ENCODE results near the gene NDUFV2.

Gene NDUFV2

GRCh38 chr18:9095297-9096006, 7.0 kb upstream of the NDUFV2 start:
- H3K27ac Mint-ChIP-seq = peak overlapping the region; percentile 83
- H3K36me3 Mint-ChIP-seq (ENCODE audit: low read depth) = no peaks in the 10 kb centered on the region
- no peak overlapping the region for H3K4me3 Mint-ChIP-seq
- H3K27me3 Mint-ChIP-seq = no peaks in the 10 kb centered on the region
- H3K9me3 Mint-ChIP-seq = no peaks in the 10 kb centered on the region
- H3K4me1 Mint-ChIP-seq (ENCODE audit: low read depth) = peaks cover 54% of the 10 kb centered on the region
- intact Hi-C loops (cut with micrococcal nuclease) = no loop called here

GRCh38 chr18:9096007-9096371, 6.5 kb upstream of the NDUFV2 start:
- intact Hi-C loops (cut with micrococcal nuclease) = no loop called here
- peak overlapping the region; percentile 83 for H3K27ac Mint-ChIP-seq
- no peak overlapping the region for H3K4me3 Mint-ChIP-seq
- H3K36me3 Mint-ChIP-seq (ENCODE audit: low read depth) = no peaks in the 10 kb centered on the region
- H3K4me1 Mint-ChIP-seq (ENCODE audit: low read depth) = peaks cover 49% of the 10 kb centered on the region
- H3K9me3 Mint-ChIP-seq = no peaks in the 10 kb centered on the region
- no peaks in the 10 kb centered on the region for H3K27me3 Mint-ChIP-seq

GRCh38 chr18:9096685-9097084, 5.8 kb upstream of the NDUFV2 start:
- no peak overlapping the region for H3K4me3 Mint-ChIP-seq
- H3K36me3 Mint-ChIP-seq (ENCODE audit: low read depth) = no peaks in the 10 kb centered on the region
- no peaks in the 10 kb centered on the region for H3K27me3 Mint-ChIP-seq
- H3K9me3 Mint-ChIP-seq = no peaks in the 10 kb centered on the region
- intact Hi-C loops (cut with micrococcal nuclease) = no loop called here
- H3K4me1 Mint-ChIP-seq (ENCODE audit: low read depth) = peaks cover 48% of the 10 kb centered on the region
- H3K27ac Mint-ChIP-seq = no peak overlapping the region

GRCh38 chr18:9097349-9097748, 5.2 kb upstream of the NDUFV2 start:
- H3K4me3 Mint-ChIP-seq = no peak overlapping the region

GRCh38 chr18:9100796-9101195, 1.7 kb upstream of the NDUFV2 start:
- H3K9me3 Mint-ChIP-seq = no peaks in the 10 kb centered on the region
- no peak overlapping the region for H3K4me3 Mint-ChIP-seq
- no peaks in the 10 kb centered on the region for H3K27me3 Mint-ChIP-seq
- H3K27ac Mint-ChIP-seq = peak overlapping the region; percentile 94
- H3K36me3 Mint-ChIP-seq (ENCODE audit: low read depth) = peaks cover 41% of the 10 kb centered on the region
- intact Hi-C loops (cut with micrococcal nuclease) = loop anchor here (2.0 kb wide), 1 partner anchor 16 kb away; no protein-coding TSS in a partner anchor
- peaks cover 29% of the 10 kb centered on the region for H3K4me1 Mint-ChIP-seq (ENCODE audit: low read depth)

More at GRCh38 chr18:9097349-9097748, 5.2 kb upstream of the NDUFV2 start:
- H3K27me3 Mint-ChIP-seq = no peaks in the 10 kb centered on the region
- H3K4me1 Mint-ChIP-seq (ENCODE audit: low read depth) = peaks cover 46% of the 10 kb centered on the region
- H3K36me3 Mint-ChIP-seq (ENCODE audit: low read depth) = peaks cover 7% of the 10 kb centered on the region
- H3K27ac Mint-ChIP-seq = peak overlapping the region; percentile 10
- H3K9me3 Mint-ChIP-seq = no peaks in the 10 kb centered on the region
- intact Hi-C loops (cut with micrococcal nuclease) = no loop called here

GRCh38 chr18:9101730-9102507, 580 bp upstream of the NDUFV2 start:
- peak overlapping the region; percentile 94 for H3K27ac Mint-ChIP-seq
- H3K36me3 Mint-ChIP-seq (ENCODE audit: low read depth) = peaks cover 52% of the 10 kb centered on the region
- H3K9me3 Mint-ChIP-seq = no peaks in the 10 kb centered on the region
- H3K4me3 Mint-ChIP-seq = peak overlapping the region; percentile 84
- intact Hi-C loops (cut with micrococcal nuclease) = loop anchor here (1.0 to 2.0 kb wide), 4 partner anchors 17 to 34 kb away; partner anchors contain the start of gene ANKRD12
- H3K27me3 Mint-ChIP-seq = no peaks in the 10 kb centered on the region
- H3K4me1 Mint-ChIP-seq (ENCODE audit: low read depth) = peaks cover 35% of the 10 kb centered on the region

GRCh38 chr18:9103376-9103873, 926 bp downstream of the NDUFV2 start:
- H3K36me3 Mint-ChIP-seq (ENCODE audit: low read depth) = peaks cover 62% of the 10 kb centered on the region

GRCh38 chr18:9104244-9104901, 1.9 kb downstream of the NDUFV2 start:
- H3K4me1 Mint-ChIP-seq (ENCODE audit: low read depth) = peaks cover 45% of the 10 kb centered on the region
- no peaks in the 10 kb centered on the region for H3K27me3 Mint-ChIP-seq
- peak overlapping the region; percentile 94 for H3K27ac Mint-ChIP-seq
- H3K36me3 Mint-ChIP-seq (ENCODE audit: low read depth) = peaks cover 66% of the 10 kb centered on the region
- peak overlapping the region; percentile 84 for H3K4me3 Mint-ChIP-seq
- no peaks in the 10 kb centered on the region for H3K9me3 Mint-ChIP-seq
- intact Hi-C loops (cut with micrococcal nuclease) = no loop called here

More at GRCh38 chr18:9103376-9103873, 926 bp downstream of the NDUFV2 start:
- Mint-ChIP-seq H3K27me3 (no peaks in the 10 kb centered on the region), H3K9me3 (no peaks in the 10 kb centered on the region), H3K27ac (peak overlapping the region; percentile 94), H3K4me3 (peak overlapping the region; percentile 84), H3K4me1 (ENCODE audit: low read depth) (peaks cover 39% of the 10 kb centered on the region)
- intact Hi-C loops (cut with micrococcal nuclease) = loop anchor here (2.0 kb wide), 2 partner anchors 17 to 31 kb away; no protein-coding TSS in a partner anchor

- Mint-ChIP-seq H3K4me1 (ENCODE audit: low read depth) (peaks cover 54% of the 10 kb centered on the region), H3K27ac (peak overlapping the region; percentile 94), H3K36me3 (ENCODE audit: low read depth) (peaks cover 76% of the 10 kb centered on the region), H3K27me3 (no peaks in the 10 kb centered on the region), H3K9me3 (no peaks in the 10 kb centered on the region), H3K4me3 (peak overlapping the region; percentile 84)
- intact Hi-C loops (cut with micrococcal nuclease) = no loop called here
These were observed 2.9 kb downstream of the NDUFV2 start for GRCh38 chr18:9105420-9105819.

- Mint-ChIP-seq H3K36me3 (ENCODE audit: low read depth) (peaks cover 83% of the 10 kb centered on the region), H3K4me3 (peak overlapping the region; percentile 84), H3K9me3 (no peaks in the 10 kb centered on the region), H3K27me3 (no peaks in the 10 kb centered on the region), H3K27ac (peak overlapping the region; percentile 94), H3K4me1 (ENCODE audit: low read depth) (peaks cover 59% of the 10 kb centered on the region)
- intact Hi-C loops (cut with micrococcal nuclease) = no loop called here
These were observed 3.6 kb downstream of the NDUFV2 start for GRCh38 chr18:9106094-9106493.

GRCh38 chr18:9106800-9107584, 4.5 kb downstream of the NDUFV2 start:
- Mint-ChIP-seq H3K27ac (peak overlapping the region; percentile 94), H3K27me3 (no peaks in the 10 kb centered on the region), H3K4me1 (ENCODE audit: low read depth) (peaks cover 60% of the 10 kb centered on the region), H3K9me3 (no peaks in the 10 kb centered on the region), H3K36me3 (ENCODE audit: low read depth) (peaks cover 84% of the 10 kb centered on the region), H3K4me3 (peak overlapping the region; percentile 84)
- intact Hi-C loops (cut with micrococcal nuclease) = no loop called here

- no peaks in the 10 kb centered on the region for H3K27me3 Mint-ChIP-seq
- H3K36me3 Mint-ChIP-seq (ENCODE audit: low read depth) = peaks cover 84% of the 10 kb centered on the region
- intact Hi-C loops (cut with micrococcal nuclease) = no loop called here
- H3K4me3 Mint-ChIP-seq = peak overlapping the region; percentile 43
- no peaks in the 10 kb centered on the region for H3K9me3 Mint-ChIP-seq
- H3K27ac Mint-ChIP-seq = peak overlapping the region; percentile 73
- H3K4me1 Mint-ChIP-seq (ENCODE audit: low read depth) = peaks cover 74% of the 10 kb centered on the region
These were observed 6.4 kb downstream of the NDUFV2 start for GRCh38 chr18:9108911-9109310.

- Mint-ChIP-seq H3K27me3 (no peaks in the 10 kb centered on the region), H3K9me3 (no peaks in the 10 kb centered on the region), H3K4me1 (ENCODE audit: low read depth) (peaks cover 70% of the 10 kb centered on the region), H3K27ac (peak overlapping the region; percentile 73), H3K36me3 (ENCODE audit: low read depth) (peaks cover 79% of the 10 kb centered on the region), H3K4me3 (peak overlapping the region; percentile 43)
- intact Hi-C loops (cut with micrococcal nuclease) = no loop called here
These were observed 7.0 kb downstream of the NDUFV2 start for GRCh38 chr18:9109523-9109922.

Measured in dendritic cell treated with granulocyte-macrophage colony-stimulating factor and Interleukin-4, amounts not matched to agents 40 ng/mL and 50 ng/mL, for 4 days (primary cell).